HG03064 (cell line): ENCODE measurements around the gene FGD2.
"Not testable (repeated sequence)": the region's sequence is repeated elsewhere in the genome, so short reads cannot be mapped to it uniquely, and the experiment has no call there.

Source experiments
- ATAC-seq: cut with Tn5 transposase; IDR thresholded peaks from one replicate; pipeline ENCODE4 v1.9.1; 2021; ENCODE audit warnings: low read depth; ENCODE audit not compliant: unreplicated experiment

Gene FGD2

GRCh38 chr6:37036146-37036545 lies 30.7 kb downstream of the FGD2 start:
- no peak for ATAC-seq

- no peak for ATAC-seq
These were observed 33.1 kb downstream of the FGD2 start for GRCh38 chr6:37038292-37039198.

- ATAC-seq, result no peak
These were observed 34.5 kb downstream of the FGD2 start for GRCh38 chr6:37039958-37040357.

- no peak for ATAC-seq
These were observed 36.1 kb downstream of the FGD2 start for GRCh38 chr6:37041521-37041920.

GRCh38 chr6:37042150-37042549 lies 36.7 kb downstream of the FGD2 start:
- ATAC-seq, result no peak

- ATAC-seq, result not testable (repeated sequence)
These were observed 37.6 kb downstream of the FGD2 start for GRCh38 chr6:37043091-37043490.

- no peak for ATAC-seq
These were observed 41.9 kb downstream of the FGD2 start for GRCh38 chr6:37047346-37047688.

GRCh38 chr6:37047689-37048402 lies 42.4 kb downstream of the FGD2 start:
- ATAC-seq, result no peak

- ATAC-seq, result no peak
These were observed 43.0 kb downstream of the FGD2 start for GRCh38 chr6:37048403-37048850.

GRCh38 chr6:37048851-37049757 lies 43.6 kb downstream of the FGD2 start:
- ATAC-seq, result no peak

- no peak for ATAC-seq
These were observed 44.2 kb downstream of the FGD2 start for GRCh38 chr6:37049758-37050044.

- ATAC-seq, result no peak
These were observed 44.8 kb downstream of the FGD2 start for GRCh38 chr6:37050045-37050853.

GRCh38 chr6:37050854-37051137 lies 45.3 kb downstream of the FGD2 start:
- ATAC-seq, result no peak

- ATAC-seq, result no peak
These were observed 45.9 kb downstream of the FGD2 start for GRCh38 chr6:37051138-37052026.

- ATAC-seq, result no peak
These were observed 46.7 kb downstream of the FGD2 start for GRCh38 chr6:37052027-37052628.

GRCh38 chr6:37053683-37054082 lies 48.2 kb downstream of the FGD2 start:
- no peak for ATAC-seq

GRCh38 chr6:37054171-37054570 lies 48.7 kb downstream of the FGD2 start:
- no peak for ATAC-seq

GRCh38 chr6:37054580-37054979 lies 49.1 kb downstream of the FGD2 start:
- ATAC-seq, result no peak

GRCh38 chr6:37056112-37056403 lies 50.6 kb downstream of the FGD2 start:
- no peak for ATAC-seq
